Measurements from ENCODE around the gene YARS2.

DNA sequence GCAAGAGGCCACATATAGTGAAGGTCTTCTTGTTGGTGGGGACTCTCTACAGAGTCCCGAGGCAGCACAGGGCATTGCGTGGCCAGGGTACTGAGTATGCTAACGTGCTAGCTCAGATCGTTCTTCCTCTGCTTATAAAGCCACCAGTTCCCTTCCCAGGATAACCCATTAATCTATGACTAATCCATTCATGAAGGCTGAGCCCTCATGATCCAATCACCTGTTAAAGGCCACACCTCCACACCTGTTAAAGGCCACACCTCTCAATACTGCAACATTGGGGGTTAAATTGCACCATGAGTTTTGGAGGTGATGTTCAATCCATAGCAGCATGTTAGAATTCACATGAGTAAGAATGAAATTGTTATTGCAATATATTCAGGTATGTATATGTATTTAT is 12.8 kb upstream of the YARS2 start:
- TF ChIP-seq, protein P1, sequence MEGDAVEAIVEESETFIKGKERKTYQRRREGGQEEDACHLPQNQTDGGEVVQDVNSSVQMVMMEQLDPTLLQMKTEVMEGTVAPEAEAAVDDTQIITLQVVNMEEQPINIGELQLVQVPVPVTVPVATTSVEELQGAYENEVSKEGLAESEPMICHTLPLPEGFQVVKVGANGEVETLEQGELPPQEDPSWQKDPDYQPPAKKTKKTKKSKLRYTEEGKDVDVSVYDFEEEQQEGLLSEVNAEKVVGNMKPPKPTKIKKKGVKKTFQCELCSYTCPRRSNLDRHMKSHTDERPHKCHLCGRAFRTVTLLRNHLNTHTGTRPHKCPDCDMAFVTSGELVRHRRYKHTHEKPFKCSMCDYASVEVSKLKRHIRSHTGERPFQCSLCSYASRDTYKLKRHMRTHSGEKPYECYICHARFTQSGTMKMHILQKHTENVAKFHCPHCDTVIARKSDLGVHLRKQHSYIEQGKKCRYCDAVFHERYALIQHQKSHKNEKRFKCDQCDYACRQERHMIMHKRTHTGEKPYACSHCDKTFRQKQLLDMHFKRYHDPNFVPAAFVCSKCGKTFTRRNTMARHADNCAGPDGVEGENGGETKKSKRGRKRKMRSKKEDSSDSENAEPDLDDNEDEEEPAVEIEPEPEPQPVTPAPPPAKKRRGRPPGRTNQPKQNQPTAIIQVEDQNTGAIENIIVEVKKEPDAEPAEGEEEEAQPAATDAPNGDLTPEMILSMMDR (IDR thresholded peaks at IDR 0.05), result no peak
- no peak for TF ChIP-seq POLR2AphosphoS5 (IDR thresholded peaks at IDR 0.05)

All from transverse colon (tissue), 4 donors.